ENCODE results near the gene GEMIN7. TPM values are rescaled to one million over a fixed set of nuclear protein-coding genes. Genes with fewer than 3 reads are reported as not detected.

Gene GEMIN7, protein sequence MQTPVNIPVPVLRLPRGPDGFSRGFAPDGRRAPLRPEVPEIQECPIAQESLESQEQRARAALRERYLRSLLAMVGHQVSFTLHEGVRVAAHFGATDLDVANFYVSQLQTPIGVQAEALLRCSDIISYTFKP
- total RNA-seq, result 23.1 and 28.0 TPM in 2 replicates

DNA sequence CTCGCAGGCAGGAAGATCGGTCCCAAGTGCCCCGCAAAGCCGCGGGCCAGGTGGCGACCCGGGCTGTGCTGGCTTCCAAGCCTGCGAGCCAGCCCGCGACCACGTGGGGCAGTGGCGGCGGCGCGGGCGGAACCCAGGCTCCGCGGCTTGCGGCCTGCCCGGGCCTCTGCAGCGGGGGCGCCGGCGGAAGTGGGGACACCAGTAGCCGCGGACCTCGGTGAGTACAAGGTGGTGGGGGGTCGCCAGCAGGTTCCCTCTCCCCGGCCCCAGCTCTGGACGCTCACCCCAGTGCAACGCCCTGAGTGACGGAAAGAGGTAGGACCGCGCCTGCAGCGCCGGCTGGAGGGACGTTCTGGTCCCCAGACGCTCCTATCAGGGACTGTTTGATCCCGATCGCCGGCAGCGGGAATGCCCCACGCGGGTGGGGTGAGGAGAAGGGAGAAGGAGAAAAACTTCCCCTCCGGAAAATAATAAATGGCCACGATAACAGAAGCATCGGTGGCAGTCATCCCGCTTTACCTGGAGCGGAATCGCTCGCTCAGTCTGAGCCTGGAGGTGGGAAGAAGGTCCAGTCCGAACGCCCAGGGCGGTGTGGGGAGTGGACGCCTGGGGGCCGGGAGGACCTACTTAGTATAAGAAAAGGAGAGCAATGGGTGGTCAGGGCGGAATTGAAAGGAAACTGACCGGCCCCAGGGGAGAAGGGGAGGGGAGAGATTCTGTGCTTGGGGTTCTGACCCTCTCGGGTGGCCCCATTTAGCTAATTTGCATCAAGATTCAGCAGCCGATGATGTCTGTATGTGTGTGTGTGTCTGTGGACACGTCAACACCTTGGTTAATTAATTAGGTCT, at the start of gene GEMIN7:
GEMIN7 (plus strand) TSS at position 198 of the 848 bp plus-strand sequence. CDS start 10,855 bp downstream, outside the sequence.

DNA sequence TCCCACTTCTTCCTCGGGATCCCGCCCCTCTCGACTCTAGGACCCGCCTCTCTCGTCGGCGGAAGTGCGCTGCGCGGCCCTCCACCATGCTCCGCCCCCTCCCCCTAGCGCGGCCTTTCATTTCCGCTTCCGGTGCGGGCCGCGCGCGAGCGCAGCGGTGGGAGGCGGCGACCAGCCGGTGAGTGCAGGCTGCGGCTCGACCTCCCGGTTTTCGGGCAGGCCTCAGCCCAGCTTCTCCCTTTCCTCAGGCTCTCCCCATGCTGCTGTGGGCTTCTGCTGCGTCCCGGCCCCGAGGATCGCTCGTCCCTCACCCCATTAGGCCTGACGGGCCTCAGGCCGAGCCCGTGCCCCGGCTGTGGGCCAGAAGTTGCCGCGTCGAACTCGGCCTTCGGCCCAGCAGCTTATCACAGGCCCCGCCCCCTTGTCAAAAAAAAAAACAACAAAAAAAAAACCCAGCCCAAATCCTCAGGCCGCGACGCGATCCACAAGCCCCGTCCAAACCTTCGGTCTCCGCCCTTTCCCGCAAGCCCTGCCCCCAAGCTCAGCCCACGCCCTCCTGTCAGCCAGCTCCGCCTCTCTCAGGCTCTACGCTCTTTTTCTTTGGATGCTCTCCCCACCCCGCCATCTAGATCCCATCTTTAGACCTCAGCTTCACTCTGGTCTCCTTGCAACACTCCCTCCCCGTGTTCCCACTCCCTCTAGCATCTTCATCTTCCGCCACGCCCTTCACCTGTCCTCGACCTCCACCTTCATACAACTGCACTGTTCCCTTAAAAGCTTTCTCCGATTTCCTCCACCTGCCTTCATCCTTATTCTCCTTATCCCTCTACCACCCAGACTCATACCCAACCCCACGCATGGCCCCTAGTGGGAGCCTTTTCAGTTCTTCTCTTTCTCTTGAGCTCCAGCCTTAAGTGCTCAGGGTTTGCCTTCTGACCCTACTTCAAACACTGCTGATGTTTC, 39.8 kb upstream of the GEMIN7 start, which contains the start of gene CLASRP:
CLASRP (plus strand) TSS at position 115 of the 963 bp plus-strand sequence. CDS start 1,168 bp downstream, outside the sequence.

DNA sequence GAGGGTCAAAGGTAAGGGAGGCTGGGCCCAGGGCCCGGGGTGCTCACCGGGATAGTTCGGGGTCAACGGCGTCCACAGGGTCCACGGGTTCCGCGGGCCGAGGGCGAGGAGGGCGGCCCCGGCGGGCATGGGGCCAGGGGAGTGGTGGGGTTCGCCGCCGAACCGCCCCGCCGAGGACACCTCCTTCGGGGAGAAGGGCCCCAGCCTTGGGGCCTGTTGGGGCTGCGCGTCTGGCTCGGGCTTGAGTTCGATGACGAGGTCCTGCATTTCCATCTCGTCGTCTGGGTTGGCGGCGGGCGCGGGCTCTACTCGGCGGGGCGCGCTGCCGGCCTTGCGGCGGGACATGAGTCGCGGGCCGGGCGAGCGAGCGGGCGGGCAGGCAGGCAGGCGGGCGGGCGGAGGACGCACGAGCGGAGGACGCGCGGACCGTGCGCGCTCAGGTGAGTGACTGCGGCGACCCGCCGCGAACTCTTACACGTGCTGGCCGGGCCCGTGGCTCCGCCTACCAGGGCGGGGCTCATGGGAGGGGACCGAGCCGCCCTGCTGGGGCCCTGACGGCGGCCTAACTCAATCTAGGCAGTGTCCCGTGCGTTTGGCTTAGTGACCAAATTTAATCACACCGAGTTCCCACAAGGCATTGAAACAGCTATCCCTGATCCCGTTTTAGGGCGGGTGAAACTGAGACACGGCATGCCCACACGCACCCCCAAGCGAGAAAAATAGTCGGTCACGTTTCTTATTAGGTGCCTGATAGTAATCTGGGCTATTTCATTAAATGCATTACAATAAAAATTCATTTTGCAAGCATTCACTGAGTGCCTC, 2.8 kb upstream of the GEMIN7 start, which contains the start of gene ZNF296:
ZNF296 (minus strand) TSS at position 450 of the 822 bp plus-strand sequence; CDS start at position 345, 105 bp downstream.

DNA sequence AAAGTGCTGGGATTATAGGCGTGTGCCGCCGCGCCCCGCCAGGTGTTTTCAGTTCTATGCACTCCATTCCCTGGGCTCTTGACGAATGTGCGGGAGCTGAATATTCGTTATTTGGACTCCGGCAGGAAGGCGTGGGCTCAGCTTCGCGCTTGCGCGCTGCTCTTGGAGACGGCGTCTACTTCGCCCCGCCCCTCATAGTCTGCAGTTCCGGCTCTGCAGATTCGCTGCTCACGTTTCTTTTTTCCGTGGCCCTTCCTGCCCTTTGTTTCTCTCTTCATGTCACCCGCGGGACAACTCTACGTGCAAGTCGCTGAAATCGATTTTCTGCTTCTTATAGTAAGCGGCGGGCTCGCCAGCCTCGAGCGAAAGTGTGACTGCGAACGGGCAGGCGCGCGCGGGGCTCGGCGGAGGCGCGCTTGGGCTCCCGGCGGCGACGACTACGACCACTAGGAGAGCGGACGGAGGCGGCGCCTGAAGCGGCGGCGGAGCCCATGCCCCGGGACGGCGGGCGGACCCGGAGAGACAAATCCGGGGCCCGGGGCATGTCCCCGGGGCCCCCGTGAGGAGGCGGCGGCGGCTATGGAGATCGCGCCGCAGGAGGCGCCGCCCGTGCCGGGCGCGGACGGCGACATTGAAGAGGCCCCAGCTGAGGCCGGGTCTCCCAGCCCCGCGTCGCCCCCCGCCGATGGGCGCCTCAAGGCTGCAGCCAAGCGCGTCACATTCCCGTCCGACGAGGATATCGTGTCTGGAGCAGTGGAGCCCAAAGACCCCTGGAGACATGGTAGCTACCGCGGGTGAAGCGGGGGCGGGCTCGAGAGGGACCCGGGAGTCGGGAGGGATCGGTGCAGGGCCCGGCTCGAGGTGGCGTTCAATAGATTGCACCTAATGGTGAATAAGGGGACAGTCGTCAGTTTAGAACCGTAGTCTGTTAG, 14.0 kb downstream of the GEMIN7 start, which contains the start of gene PPP1R37:
PPP1R37 (plus strand) TSS at position 433 of the 932 bp plus-strand sequence; CDS start at position 580, 147 bp downstream.

Other genes with a start within 250 kb of the GEMIN7 start
- gene NECTIN2, start 233.0 kb upstream of the GEMIN7 start, total RNA-seq, result 60.9 and 65.0 TPM in 2 replicates
- 36.9 and 94.9 TPM in 2 replicates for gene TOMM40, start 188.0 kb upstream of the GEMIN7 start, total RNA-seq
- 9.0 and 20.6 TPM in 2 replicates for gene APOE, start 173.5 kb upstream of the GEMIN7 start, total RNA-seq
- gene APOC1, start 164.7 kb upstream of the GEMIN7 start, total RNA-seq, result 1.3 and 3.4 TPM in 2 replicates
- not detected in 2 replicates for gene APOC4, start 137.0 kb upstream of the GEMIN7 start, total RNA-seq
- not detected in 2 replicates for gene APOC2, start 133.2 kb upstream of the GEMIN7 start, total RNA-seq
- 37.4 and 40.3 TPM in 2 replicates for gene CLPTM1, start 123.9 kb upstream of the GEMIN7 start, total RNA-seq
- 5.0 and 11.0 TPM in 2 replicates for gene RELB, start 77.8 kb upstream of the GEMIN7 start, total RNA-seq
- 9.9 and 11.9 TPM in 2 replicates for gene CLASRP, start 40.2 kb upstream of the GEMIN7 start, total RNA-seq
- under 0.01 TPM in 1 of 2 replicates, not detected in the other for gene ZNF296, start 2.8 kb upstream of the GEMIN7 start, total RNA-seq
- 29.7 and 49.9 TPM in 2 replicates for gene PPP1R37, start 13.9 kb downstream of the GEMIN7 start, total RNA-seq
- under 0.01 and 0.56 TPM in 2 replicates for gene NKPD1, start 81.7 kb downstream of the GEMIN7 start, total RNA-seq
- 5.0 and 10.4 TPM in 2 replicates for gene TRAPPC6A, start 99.0 kb downstream of the GEMIN7 start, total RNA-seq
- 3.8 and 4.5 TPM in 2 replicates for gene BLOC1S3, start 99.5 kb downstream of the GEMIN7 start, total RNA-seq
- gene EXOC3L2, start 166.1 kb downstream of the GEMIN7 start, total RNA-seq, result 0.28 TPM in 1 of 2 replicates, not detected in the other
- gene MARK4, start 172.0 kb downstream of the GEMIN7 start, total RNA-seq, result 8.8 and 9.6 TPM in 2 replicates
- under 0.01 TPM in 1 of 2 replicates, not detected in the other for gene CKM, start 243.6 kb downstream of the GEMIN7 start, total RNA-seq